Germinal center (tissue), 1 donor: Measurements from ENCODE around the gene FBLN7.
"Not testable (repeated sequence)": the region's sequence is repeated elsewhere in the genome, so short reads cannot be mapped to it uniquely, and the experiment has no call there.

ENCODE experiments used
- DNase-seq: peaks from one replicate; pipeline ENCODE4 v3.0.0; 2012; ENCODE audit warnings: mixed read lengths, low spot score

The FBLN7 gene, protein sequence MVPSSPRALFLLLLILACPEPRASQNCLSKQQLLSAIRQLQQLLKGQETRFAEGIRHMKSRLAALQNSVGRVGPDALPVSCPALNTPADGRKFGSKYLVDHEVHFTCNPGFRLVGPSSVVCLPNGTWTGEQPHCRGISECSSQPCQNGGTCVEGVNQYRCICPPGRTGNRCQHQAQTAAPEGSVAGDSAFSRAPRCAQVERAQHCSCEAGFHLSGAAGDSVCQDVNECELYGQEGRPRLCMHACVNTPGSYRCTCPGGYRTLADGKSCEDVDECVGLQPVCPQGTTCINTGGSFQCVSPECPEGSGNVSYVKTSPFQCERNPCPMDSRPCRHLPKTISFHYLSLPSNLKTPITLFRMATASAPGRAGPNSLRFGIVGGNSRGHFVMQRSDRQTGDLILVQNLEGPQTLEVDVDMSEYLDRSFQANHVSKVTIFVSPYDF

DNA sequence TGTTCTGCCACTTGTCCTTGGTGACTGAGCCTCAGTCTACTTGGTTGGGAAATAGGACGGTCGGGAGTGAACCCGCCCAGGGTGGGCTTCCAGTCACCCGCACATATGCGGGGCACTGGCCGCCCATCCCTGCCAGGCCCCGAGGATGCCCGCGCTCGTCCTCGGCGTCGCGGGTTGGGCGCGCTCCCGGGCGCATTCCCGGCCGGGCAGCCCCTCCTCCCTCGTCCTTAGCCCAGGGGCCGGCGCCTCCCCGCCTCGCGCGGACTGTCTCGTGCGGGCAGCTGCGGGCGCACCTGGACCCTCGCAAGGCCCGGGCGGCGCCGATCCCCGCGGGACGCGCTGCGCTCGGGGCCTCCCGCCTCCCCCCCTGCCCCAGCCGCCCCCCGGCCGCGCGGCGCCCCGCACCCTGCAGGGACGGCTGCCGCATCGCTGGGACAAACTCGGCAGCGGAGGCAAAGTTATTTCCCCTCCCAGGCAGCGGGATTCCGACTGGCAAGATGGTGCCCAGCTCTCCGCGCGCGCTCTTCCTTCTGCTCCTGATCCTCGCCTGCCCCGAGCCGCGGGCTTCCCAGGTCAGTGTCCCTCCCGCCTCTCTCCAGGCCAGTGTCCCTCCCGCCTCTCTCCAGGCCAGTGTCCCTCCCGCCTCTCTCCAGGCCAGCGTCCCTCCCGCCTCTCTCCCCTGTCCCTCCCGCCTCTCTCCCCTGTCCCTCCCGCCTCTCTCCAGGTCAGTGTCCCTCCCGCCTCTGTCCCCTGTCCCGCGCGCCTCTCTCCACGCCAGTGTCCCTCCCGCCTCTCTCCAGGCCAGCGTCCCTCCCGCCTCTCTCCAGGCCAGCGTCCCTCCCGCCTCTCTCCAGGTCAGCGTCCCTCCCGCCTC lies at the start of gene FBLN7:
TSS of gene FBLN7 (plus strand) at position 227 of the 874 bp plus-strand sequence. CDS start at position 498, 271 bp downstream.
- no peak for DNase-seq

DNA sequence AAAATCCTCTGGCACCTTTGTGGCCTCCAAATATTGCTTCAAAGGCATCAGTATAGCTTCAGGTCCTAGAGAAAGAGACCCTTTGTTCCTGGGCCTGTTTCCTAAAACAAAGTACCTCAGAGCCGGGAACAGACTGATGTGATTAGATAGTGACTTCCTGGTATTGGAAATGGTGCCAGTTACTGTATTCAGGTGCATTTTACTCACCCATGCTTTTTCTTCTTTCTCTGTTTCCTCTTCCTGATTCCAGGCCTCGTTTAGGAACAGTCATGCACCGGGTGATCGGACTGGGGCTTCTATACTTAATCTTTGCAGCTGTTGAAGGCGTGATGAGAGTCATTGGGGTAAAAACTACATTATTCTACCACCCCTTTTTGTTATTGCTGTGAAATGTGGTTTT lies 48.8 kb upstream of the FBLN7 start:
- DNase-seq: no peak

DNA sequence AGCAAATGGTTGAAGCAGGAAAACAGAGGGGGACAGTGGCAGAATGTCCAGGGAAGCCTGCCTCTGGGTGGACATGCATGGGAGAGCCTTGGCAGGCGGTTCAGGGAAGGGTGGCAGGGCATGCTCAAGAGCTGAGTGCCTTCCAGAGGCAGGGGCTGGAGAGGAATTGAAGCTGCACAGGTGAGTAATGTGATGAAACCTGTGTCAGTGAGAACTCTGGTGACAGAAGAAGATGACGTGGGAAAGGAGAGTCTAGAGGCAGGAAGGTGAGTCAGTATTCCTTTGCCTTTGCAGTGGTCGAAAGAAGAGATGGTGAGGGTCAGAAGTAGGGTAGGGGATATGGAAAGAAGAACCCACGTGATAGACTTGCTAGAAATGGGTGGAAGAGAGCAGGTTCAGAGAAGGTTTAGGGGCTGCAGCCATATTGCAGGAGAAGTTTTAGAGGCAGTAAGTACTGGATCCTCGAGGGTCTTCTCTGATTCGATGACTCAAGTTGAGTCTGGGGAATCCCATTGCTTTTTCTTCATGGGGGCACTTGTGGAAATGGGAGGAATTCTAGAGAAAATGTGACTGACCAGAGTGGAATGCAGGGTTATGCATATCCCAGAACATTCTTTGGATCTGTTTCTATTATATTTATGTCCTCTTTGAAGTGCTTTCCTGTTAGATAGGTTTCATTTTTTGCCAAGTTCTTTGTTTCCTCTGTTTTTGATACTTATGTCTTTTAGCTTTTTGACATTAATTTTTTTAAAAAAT lies 45.7 kb upstream of the FBLN7 start:
- DNase-seq: no peak

DNA sequence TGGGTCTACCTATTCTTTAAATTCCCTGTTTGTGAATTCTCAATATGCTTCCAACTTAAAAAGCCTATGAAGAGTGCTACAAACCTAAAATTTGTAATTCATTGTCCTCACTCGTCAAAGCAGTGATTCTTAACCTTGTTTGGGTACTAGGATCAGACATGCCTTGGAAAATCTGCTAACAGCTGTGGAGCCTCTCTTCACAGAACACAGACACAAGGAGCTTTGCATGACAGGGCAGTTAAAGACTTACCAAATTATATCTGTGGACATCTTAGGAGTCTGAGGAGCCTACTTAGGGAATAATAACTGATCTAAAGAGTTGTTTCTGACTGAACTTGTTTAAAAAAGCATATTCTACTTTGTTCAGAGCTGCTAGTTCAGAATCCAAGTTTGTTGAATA lies 45.0 kb upstream of the FBLN7 start:
- no peak for DNase-seq

DNA sequence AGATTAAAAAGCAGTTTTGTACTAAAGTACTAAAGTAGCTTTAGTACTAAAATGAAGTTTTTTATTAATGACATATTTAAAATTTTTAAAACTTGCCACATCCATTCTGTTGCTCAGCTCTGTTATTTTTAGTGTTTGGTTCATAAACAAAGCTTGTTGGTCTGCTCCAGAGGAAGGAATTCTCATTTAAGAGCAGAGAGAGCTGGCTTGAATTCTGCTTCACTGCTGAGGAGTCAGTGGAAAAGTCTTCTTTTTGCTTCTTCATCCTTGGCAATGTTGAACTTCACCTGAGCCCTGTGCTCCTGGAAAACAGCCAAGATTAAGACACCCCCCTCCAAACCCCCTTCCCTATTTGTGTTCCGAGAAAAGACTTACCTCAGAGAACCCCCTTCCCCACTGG lies 42.5 kb upstream of the FBLN7 start:
- DNase-seq: no peak

DNA sequence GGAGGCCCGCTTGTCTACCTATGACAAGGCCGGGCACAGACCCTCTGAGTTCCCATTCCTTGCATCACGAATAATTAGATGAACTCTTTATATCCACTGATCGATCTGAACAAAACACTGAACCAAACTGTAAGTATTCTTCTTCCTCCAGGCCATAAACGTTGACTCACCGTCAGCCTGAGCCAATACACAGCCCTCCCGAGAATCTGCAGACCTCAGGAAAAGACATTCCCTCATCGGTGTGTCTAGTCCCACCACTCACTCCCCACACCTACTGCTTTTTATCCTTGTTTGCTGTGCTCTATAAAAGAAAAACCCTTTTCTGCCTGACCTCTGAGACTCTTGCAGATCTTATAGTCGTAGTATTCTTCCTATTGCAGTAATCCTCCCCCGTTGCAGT lies 42.1 kb upstream of the FBLN7 start:
- no peak for DNase-seq

DNA sequence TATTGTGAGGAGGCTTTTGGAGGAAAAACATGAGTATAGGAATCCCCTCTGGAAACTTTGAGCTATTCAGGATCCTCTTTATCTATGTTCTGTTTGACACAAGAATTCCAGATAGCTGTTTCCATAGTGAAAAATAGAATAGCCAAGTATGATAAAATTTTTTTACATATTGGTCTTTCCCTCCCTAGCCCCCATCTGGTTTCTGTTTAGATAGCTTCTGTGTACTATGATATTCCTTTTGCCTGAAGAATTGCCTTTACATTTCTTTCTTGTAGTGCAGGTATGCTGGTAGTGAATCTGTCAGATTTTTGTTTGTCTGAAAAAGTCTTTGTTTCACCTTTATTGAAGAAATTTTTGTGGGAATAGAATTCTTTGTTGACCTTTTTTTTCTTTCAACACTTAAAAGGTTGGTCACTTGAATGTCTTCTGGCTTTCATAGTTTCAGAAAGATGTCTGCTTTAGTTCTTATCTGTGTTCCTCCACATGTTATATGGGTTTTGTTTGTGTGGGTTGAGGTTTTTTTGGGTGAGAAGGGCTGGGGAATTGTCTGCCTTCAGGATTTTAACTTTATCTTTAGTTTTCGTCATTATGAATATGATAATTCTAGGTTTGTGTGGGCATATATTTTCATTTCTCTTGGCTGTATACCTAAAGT lies 29.9 kb upstream of the FBLN7 start:
- DNase-seq: no peak

DNA sequence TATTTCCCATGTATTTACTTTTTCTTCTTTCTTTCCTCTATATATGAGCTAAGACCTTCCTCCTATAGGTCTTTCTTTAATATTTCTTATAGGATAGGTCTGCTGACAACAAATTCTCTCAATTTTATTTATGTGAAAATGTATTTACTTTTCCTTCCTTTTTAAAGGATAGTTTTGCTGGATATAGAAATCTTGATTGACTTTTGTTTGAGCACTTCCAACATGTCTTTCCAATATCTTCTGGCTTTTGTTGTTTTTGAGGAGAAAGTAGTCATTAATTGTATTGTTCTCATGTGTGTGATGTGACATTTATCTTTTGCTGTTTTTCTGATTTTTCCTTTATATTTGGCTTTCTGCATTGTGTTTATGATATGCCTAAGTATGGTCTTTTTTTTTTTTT lies 28.9 kb upstream of the FBLN7 start:
- DNase-seq: no peak

DNA sequence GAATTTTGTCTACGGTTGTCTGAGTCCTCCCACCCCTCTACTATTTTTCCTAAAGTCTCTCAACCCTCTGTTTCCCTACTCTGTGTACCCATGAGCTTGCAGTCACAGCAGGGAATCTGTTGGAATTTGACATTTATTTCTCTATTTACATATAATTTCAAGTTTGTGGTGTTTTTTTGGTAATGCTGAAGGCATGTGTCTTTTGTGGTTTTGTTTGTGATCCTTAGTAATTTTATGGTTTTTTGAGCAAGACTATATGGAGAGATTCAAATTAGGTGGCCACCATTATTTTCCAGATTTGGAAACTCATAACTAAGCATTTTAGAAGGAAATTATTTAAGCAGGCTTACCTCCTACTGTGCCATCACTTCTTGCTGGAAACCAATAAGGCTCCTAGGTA lies 27.2 kb upstream of the FBLN7 start:
- DNase-seq: no peak

DNA sequence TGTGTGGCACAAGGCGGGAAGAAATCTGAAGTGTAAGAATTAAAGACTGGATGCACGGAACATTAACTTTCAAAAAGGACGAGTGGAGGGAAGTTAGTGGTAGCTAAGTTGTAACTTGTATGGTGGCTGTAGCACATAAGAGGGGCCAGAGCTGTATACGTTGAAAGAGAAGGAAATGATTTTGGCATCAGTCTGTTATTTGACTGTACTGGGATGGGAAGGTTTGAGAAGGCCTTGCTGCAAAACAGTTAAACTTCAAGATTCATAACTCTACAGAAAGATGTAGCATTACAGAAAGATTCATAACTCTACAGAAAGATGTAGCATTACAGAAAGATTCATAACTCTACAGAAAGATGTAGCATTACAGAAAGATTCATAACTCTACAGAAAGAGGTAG lies 24.8 kb upstream of the FBLN7 start:
- DNase-seq: not testable (repeated sequence)

DNA sequence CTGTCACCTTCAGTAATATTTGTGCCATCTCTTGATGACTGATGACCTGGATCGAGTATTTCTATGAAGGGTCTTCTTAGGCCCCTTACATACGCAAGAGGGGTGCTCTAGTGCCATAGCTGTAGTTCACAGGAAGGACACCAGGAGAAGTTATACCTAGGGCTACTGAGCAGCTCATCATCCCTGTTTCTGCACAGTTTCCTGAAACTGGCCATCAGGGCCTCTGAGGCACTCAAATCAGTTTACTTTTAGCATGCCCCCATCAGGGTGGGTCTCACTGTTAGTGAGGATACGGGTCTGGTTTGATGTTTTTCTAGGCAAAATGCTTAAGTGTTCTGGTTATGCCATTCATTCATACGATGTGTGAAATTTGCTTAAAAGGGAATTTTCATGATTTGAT lies 20.0 kb upstream of the FBLN7 start:
- DNase-seq: no peak

DNA sequence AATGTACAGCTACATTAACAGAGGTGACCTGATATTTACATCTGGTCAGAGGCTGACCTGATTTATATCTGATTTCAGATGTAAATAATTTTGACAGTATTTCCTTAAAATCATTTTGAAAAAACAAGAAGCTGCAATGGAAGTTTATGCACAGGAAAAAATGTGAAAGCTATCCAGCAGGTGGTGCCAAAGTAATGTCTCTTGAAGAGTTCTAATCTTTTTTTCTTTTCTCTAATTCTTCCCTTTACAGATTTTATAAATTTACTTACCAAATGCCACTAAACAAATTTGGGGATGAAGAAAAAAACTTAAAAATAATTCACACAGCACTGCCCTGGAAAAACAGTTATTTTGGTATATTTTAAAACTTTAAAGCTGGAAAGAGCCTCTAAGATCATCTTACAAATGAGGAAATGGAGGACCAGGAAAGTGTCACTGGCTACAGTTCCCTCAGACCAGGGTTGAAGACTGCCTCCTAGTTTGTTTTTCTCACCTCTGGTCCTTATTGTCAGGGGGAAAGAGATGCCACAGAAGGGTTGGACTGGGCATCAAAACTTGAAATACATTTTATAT lies 16.4 kb upstream of the FBLN7 start:
- DNase-seq: peak; percentile 38

DNA sequence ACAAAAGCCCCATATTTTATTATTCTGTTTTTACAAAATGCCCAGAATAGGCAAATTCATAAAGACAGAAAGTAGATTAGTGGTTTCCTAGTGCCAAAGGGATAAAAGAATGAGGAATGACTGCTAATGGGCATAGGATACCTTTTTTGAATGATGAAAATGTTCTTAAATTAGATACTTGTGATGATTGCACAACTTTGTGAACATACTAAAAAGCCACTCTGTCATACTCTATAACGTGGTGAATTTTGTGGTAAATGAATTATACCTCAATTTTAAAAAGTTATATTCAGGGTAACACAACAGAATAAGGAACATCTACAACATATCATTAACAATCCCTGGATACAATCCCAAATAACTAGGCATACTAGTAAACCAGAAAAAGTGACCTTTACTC lies 9.1 kb upstream of the FBLN7 start:
- DNase-seq: no peak

DNA sequence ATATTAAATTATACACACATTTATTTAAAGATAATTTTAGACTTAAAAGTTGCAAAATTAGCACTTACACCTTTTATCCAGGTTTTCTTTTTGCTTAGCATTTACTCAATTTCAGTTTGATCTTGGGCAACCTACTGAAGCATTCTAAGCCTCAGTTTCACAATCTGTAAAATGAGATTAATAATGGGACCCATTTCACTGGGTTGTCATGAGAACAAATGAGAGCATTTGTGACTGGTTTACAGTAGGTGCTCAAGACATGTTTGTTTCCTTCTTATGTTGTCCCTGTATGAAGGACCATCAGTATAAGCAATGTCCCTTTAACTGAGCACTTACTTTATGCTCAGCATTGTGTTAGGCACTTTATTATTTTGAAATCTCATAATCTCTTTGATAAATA lies 4.8 kb upstream of the FBLN7 start:
- no peak for DNase-seq

DNA sequence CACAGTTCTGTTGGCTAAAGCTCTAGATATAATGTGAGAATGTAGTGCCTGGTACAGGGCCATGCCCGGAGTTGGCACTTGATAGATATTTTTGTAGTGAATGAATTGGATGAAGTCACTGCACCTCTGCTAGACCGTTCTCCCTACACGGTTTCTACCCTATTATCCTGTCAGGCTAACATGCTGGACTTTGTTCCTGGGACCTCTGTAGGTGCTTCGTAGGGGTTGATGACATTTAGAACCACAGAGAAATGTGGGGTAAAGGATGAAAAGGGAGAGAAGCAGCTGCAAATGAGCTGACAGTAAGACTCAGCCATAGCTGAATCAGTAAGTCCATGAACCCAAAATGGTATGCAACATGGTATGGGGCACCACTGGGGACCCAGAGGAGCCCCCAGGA lies 4.1 kb upstream of the FBLN7 start:
- DNase-seq: no peak

DNA sequence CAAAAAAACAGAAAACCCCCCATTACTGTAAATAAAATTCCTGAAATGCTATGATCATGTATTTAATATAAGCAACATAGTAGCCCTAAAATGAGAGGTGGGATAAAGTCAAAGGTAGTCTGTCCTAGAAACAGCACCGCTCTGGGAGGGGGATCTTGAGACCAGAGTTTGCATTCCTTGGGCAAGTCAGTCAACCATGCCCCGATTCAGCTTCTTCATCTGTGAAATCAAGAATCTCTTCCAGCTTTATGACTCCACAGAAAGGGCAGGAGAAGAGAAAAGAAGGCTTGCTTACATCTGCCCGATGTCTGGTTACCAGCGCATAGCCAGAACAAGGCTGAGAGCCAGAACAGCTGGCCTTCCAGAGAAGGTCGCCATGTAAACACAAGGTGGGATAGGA lies 2.1 kb upstream of the FBLN7 start:
- DNase-seq: no peak

DNA sequence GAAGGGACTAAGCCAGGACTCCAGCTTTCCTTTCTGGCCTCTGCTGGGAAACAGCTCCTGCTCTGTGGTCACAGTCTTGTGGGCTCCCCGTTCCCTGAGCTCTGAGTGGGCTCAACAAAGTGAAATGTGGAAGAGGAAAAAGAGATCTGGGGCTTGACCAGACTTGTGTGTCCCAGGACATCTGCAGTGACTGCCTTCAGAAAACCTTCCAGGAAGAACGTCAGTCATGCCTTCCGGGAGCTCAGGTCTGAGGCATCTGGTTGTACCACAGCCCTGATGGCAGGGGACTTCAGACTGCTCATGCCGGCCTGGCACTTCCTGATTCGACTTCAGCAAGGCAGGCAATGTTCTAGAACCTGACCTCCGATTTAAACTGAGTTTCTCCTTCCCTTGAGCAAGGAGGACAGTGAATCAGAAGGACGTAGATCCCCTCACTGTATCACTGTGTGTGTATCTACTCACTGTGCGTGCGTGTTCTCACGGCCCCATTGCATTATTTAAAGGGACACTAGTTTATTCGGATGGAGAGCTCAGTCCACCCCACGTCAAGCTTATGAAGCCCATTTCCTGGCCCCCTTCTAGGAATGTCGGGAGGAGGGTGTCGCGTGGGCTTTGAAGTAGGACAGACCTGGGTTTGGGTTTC lies 548 bp upstream of the FBLN7 start:
- DNase-seq: peak; percentile 47

DNA sequence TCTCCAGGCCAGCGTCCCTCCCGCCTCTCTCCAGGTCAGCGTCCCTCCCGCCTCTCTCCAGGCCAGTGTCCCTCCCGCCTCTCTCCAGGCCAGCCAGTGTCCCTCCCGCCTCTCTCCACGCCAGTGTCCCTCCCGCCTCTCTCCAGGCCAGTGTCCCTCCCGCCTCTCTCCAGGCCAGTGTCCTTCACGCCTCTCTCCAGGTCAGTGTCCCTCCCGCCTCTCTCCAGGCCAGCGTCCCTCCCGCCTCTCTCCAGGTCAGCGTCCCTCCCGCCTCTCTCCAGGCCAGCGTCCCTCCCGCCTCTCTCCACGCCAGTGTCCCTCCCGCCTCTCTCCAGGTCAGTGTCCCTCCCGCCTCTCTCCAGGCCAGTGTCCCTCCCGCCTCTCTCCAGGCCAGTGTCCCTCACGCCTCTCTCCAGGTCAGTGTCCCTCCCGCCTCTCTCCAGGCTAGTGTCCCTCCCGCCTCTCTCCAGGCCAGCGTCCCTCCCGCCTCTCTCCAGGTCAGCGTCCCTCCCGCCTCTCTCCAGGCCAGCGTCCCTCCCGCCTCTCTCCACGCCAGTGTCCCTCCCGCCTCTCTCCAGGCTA lies 939 bp downstream of the FBLN7 start:
- not testable (repeated sequence) for DNase-seq

DNA sequence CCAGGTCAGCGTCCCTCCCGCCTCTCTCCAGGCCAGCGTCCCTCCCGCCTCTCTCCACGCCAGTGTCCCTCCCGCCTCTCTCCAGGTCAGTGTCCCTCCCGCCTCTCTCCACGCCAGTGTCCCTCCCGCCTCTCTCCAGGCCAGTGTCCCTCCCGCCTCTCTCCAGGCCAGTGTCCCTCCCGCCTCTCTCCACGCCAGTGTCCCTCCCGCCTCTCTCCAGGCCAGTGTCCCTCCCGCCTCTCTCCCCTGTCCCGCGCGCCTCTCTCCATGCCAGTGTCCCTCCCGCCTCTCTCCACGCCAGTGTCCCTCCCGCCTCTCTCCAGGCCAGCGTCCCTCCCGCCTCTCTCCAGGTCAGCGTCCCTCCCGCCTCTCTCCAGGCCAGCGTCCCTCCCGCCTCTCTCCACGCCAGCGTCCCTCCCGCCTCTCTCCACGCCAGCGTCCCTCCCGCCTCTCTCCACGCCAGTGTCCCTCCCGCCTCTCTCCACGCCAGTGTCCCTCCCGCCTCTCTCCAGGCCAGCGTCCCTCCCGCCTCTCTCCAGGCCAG lies 1.5 kb downstream of the FBLN7 start:
- not testable (repeated sequence) for DNase-seq

DNA sequence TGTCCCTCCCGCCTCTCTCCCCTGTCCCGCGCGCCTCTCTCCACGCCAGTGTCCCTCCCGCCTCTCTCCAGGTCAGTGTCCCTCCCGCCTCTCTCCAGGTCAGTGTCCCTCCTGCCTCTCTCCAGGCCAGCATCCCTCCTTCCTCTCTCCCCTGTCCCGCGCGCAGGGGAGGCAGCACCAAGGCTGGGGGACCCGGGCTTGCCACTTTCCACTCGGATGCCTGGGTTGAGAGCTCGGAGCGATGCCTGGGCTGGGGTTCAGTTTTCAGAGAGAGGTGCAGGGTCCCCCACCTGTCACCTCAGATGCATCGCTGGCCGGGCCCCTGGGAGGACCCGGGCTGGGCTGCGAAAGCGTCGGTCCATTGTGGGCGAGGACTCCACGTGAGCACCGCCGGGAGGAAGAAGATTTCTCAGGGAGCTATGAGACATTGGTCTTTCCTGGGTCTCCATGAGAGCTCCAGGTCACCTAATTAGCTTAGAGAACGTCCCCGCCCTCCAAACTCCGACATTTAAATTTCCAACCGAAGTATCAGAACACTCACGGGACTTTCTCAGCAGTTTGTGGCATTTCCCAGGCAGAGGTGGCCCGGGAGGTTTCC lies 2.1 kb downstream of the FBLN7 start:
- DNase-seq: no peak
